A204.1 (cell line): ENCODE measurements around the gene SDK2.

Experiments used
- FAIRE-seq: peaks from 2 replicates; lab custom pipeline; 2012; peaks lifted over from hg19 to GRCh38; lab: Jason Lieb, UNC

Gene SDK2

DNA sequence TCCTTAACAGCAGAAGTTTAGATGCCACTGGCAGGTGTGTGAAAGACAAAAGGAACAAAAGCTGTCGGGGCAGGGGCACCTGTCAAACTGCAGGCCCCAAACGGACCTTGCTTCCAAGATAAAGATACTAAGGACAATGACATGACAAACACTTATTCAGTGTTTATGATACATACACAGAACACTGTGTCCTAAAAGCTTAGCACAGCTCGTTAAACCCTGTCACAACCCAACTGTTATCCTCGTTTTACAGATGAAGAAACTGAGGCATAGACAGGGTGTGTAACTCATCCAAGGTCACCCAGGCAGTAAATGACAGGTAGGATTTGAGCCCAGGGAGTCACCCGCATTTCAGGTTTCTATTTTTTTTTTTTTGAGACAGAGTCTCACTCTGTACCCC lies 9.6 kb downstream of the SDK2 start:
- no peak for FAIRE-seq

DNA sequence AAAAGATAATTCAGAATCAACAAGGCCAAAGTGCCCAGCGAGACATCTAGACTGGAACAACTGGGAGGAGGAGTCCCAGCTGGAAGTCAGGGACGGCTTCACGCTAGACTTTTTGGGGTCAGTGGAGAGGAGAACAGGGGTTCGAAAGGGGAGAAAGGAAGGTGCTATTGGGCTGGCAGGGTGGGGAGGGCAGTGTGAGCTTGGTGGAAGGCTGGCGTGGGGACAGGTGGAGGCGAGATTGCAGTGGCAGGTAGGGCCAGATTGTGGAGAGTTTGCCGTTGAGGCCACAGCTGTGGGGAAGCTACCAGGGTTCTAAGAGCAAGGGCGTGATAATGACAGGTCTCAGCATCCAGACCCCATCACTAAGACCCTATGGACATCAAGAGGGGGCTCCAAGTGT lies 10.5 kb downstream of the SDK2 start:
- FAIRE-seq: no peak

GRCh38 chr17:73632513-73632912 lies 11.7 kb downstream of the SDK2 start:
- no peak for FAIRE-seq

GRCh38 chr17:73630965-73631595 lies 13.2 kb downstream of the SDK2 start:
- no peak for FAIRE-seq

DNA sequence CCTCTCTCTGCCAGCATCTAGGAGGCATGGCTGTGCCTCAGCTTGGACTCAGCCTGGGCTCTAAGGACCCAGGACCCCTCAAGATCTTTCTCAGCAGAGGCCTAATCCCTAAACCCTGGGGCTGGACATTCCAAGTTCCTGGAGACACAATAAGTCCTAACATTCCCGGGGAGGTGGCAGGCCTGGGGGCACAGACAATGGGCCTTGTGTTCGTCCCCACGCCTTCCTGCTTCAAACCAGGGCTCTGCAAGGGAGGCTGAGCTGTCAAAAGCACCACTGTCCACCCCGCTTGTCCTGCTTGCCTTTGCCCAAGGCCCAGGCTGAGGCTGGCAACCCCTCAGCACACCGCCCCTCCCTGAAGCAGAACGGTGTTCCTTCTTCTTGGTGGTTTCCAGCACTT lies 13.7 kb downstream of the SDK2 start:
- no peak for FAIRE-seq

DNA sequence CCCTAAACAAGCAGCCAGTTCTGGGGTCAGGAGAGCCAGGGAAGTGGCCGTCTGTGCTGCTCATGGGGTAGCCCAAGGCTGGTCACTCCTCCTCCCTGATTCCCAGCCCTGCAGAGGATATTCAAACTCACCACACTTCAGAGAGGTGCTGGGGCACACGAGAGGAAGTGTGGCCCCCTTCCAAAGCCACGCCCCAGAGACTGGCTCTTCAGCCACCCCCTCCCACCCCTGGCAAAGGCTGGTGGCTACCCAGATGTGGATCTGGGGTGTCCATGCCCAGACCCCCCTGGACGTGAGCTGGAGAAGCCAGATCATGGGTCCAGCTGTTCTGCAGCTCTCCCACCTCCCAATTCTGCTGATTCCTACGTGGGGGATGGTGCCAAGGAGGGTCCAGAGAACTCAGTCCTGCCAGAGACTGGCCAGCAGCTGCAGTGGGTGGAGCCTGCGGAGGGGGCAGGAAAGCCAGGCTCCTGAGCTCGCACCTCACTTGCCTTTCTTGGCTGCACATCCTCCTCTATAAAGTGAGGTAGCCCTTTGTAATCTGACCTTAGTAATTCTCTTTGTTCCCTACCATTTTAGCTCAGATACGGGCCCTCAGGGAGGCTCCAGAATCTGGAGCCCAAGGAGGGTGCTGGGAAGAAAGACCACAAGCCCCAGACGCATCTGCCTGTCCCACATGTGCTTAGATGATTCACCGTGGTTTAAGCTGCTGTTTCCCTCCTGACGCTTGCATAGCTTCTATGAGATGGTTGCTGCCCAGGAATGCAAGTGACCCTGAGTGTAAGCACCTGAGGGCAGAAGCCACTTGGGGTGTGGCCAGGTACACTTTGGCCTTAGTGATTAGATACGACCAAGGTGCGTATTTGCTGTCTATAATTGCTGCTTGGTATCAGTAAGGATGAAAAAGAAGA lies 15.3 kb downstream of the SDK2 start:
- FAIRE-seq: no peak

DNA sequence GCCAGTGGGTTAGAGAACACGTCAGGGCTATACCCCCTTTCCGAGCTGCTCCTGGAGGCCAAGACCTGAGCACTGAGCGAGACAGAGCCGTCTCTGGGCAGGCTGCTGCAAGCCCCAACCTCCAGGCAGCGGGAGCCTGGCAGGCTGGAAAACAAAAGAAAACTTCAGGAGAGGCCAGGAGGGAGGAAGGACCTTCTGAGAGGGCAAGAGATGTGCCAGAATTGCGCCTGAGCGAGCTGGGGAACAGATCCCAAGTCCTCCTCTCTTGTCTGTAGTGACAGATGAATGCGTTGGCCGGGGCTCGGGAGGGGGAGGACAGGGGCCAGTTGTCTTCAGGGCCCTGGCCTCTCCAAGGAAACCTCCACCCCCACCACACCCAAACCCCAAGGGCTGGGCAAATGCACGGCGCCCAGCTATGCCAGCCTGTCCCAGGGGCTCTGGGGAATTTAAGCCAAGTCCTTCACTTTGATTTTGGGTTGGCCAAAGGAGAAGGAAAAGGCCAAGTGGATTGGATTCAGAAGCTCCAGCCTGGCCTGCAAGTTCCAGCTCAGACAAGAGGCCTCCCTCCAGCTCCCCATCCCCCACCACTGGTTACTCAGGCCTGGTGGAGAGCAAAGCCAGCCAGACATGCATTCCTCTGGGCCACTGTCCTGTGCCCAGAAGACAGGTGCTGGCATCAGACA lies 18.1 kb downstream of the SDK2 start:
- FAIRE-seq: no peak

DNA sequence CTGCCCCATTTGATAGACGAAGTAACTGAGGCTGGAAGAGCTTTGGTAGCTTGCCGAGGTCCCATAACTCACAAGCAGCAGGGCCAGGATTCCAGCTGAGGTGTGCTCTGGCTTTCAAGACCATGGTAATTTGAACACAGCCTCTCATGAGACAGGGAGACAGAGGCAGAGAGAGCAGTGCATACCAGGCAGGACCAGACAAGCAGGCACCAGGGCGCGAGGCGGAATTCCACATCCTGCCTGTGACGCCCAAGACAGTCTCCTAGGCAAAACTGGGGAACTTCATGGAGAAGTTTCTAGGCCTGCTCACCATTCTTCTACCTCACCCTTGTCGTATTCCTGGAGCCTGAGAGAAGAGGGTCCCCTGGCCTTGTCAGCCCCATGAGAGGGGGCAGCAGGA lies 19.2 kb downstream of the SDK2 start:
- FAIRE-seq: no peak

- no peak for FAIRE-seq
These were observed 19.7 kb downstream of the SDK2 start for GRCh38 chr17:73624496-73624988.

DNA sequence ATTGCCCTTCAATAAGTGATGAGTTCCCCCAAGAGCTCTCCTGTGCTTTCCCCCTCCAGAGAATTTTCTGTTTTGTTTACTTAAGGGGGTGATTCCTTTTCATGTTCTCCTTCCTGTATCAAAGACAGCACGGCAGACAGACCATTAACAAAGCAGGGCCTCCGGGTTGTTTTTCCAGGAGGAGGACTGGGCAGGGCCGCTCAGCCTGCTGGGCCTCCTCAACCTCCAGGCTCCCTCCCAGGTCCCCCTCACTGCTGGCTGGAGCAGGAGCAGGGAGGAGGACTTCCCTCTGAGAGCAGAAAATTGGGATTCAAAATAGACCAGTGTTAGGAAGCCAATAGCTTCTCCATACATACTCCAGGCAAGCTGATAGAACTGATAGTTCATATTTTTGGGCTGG lies 20.4 kb downstream of the SDK2 start:
- no peak for FAIRE-seq

DNA sequence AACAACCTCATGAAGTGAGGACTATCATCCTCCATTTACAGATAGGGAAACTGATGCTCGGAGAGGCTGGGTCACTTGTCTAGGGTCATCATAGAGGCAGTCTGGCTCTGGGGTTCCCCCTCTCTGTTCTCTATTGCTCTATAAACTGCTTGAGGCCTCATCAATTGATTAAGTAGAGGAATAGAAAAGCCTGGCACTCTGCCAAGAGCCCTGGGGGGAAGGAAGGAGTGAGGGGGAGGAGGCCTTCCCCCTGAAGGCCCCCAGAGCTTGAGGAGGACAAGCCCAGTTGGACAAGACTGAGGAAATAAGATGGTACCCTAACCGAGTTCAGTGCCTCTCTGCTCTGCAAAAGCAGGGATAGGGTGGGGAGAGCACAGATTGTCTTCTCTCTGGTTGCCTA lies 21.0 kb downstream of the SDK2 start:
- FAIRE-seq: no peak

DNA sequence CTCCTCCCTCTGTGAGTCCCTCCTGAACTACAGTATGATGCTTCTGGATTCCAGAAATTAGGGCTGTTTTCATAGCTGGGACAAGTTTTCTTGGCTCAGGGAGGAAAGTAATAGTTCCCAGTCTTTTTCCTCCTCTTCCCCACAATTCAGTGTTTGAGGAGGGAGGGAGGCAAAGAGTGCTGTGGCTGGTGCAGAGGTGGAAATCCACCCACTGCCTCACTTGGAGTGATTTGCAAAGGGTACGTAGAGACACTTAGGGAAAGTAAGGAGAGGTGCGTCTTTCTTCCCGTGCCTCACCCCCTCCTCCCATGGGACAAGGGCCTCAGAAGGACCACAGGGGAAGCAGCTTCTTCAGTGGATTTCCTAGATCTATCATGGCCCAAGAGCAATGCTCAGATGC lies 21.9 kb downstream of the SDK2 start:
- FAIRE-seq: no peak

DNA sequence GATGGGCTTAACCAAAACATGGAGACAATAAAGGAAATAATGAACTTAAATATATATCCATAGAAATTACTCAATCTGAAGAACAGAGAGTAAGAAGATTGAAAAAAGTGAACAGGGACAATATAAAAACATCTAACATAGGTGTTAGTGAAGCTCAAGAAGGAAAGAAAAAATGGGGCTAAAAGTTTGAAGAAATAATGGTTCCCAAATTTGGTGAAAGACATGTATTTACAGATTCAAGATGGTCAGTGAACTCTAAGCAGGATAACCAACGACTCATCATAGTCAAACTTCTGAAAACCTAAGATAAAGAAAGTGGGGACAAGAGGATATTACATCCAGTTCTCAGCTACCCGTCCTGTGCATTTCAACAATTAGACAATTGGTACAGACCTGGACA lies 22.6 kb downstream of the SDK2 start:
- FAIRE-seq: no peak

DNA sequence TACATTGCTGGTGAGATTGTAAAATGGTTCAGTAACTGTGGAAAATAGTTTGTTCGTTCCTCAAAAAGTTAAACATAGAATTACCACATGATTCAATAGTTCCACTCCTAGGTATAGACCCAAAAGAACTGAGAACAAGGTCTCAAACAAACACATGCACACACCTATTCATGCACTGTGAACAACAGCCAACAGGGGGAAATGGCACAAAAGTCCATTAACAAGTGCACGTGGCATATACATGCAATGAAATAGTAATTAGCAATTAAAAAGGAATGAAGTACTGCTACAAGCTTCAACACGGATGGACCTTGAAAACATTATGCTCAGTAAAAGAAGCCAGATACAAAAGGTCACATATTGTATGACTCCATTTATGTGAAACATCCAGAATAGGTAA lies 23.8 kb downstream of the SDK2 start:
- FAIRE-seq: no peak

DNA sequence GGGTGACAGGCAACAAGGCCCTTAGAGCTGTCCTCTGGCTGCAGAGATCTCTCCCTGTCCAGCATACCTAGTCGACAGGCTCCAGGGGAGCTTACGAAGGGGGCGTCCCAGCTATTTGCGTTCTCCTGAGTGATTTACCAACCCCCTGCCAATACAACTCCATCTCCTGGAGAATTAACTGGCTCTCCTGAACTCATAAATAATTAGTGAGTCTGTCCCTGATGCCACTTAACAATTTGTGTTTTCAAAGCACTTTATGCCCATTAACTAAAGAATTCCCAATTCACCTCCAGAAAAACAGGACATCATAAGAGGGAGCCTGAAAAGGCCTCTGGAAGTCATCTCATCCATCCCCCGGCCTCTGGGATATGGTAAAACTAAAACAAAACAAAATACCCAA lies 26.7 kb downstream of the SDK2 start:
- no peak for FAIRE-seq

DNA sequence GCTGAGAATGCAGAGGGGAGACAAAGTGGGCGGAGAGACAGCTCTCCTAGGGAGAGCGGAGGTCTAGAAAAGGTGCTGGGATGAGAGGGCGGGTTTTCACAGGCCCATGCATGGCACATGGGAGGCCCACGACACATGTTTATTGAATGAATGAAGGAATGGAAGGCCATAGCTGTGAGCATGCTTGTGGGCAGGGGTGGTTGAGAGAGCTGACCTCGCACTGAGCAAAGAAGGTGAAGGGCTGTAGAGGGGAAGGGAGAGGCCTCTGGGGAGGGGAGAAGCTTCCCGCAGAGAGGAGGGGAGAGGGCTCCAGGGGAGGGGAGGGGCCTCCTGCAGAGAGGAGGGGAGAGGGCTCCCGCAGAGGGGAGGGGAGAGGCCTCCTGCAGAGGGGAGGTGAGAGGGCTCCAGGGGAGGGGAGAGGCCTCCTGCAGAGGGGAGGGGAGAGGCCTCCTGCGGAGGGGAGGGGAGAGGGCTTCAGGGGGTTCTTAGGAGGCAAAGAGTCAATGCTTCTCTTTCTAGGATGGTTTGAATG lies 27.3 kb downstream of the SDK2 start:
- no peak for FAIRE-seq

DNA sequence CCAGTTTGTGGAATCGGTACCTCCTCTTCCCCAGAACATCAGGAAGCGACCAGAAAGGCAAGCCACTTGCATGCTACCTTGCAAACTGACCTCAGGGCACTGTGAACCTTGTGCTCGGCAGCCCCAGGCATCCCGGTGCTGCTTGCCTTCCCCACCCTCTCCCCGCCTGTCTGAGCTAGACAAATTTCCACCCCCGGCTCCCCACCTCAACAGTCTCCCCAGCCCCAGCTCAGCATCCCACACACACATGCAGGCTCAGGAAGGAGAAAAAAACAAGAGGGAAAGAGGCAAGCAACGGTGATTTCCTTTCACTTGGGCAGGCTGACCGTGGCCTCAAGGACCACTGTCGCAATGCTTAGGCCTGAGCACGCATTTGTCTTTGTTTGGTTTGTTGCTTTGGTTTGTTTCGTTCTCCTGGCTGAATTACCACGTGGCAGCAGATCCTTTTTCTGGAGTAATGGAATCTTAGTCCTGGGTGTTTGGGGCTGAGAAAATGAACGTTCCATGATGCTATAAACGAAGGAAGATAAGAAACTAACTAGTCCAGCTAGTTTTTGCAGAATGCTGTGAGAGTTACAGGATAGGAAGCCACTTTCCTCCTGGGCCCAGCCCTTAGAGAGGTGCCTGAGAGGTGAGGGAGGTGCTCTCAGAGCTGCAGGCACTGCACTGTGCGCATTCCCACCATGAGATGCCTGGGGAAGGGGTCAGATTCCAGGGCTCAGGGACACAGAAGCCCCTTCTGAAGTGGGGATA lies 27.9 kb downstream of the SDK2 start:
- no peak for FAIRE-seq

DNA sequence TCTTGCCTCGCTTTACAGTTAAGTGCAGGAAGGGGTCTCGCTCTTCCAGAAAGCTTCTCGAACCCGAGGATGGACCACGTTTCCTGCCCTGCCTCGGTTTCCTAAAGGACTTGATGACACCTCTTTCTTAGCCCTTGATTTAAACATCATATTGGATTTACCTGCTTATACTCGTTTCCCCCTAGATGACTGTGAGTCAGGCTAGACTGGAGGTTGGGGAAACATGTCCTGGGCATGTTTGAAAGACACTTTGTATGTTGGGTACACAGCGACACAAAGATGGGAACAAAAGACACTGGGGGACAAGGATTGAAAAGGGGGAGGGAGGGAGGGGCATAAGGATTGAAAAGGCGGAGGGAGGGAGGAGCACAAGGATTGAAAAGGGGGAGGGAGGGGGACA lies 30.0 kb downstream of the SDK2 start:
- no peak for FAIRE-seq

- no peak for FAIRE-seq
These were observed 30.7 kb downstream of the SDK2 start for GRCh38 chr17:73613271-73614233.

DNA sequence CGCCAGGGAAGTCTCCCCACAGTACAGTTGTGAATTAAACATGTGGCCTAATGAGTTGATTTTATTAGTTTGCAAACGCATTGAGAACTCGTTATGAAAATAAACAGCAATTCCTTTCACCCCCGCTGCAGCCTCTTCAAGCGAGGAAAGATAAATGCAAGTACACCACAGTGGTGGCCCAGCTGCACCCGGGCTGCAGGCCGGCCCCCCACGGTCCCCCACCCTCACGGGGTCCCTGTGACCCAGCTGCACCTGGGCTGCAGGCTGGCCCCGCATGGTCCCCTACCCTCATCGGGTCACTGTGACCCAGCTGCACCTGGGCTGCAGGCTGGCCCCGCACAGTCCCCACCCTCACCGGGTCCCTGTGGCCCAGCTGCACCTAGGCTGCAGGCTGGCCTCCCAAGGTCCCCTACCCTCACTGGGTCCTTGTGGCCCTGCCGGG lies 32.2 kb downstream of the SDK2 start:
- FAIRE-seq: no peak

DNA sequence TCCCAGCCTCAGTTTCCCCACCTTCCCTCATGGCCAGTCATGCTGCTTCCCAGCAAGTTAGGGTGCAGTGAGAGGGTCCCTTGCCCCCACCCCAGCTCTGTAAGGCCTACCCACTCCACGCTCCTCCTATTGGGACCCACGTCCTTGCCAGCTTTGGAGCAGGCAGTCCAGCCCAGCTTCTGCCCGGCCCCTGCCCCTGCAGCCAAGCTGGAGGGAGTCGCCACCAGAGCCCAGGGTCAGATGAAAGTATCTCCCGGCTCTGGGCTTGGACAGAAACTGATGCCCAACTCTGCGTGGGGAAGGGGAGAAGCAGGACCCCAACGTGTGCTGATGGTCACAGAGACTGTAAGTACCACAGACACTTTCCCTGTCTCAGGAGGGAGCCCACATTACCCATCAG lies 32.6 kb downstream of the SDK2 start:
- no peak for FAIRE-seq
